Body of pancreas (tissue), 4 donors: Measurements from ENCODE around the gene CMIP.

Experiments
- CTCF ChIP-seq, 7 experiments: fragments of 450-650 bp in 4 of 7; fragments of 200-600 bp in 3 of 7; sonication (generic) in 3 of 7; IDR thresholded peaks; one replicate each; pipeline ENCODE4 v1.5.1; 2016 to 2019; ENCODE audit warnings: antibody characterized with exemption in 7 of 7
- POLR2A ChIP-seq, 3 donors: fragments of 450-650 bp; IDR thresholded peaks; one replicate each; pipeline ENCODE4 v1.6.1; 2016; ENCODE audit warnings: antibody characterized with exemption in 3 of 3, mild to moderate bottlenecking in 2 of 3

DNA sequence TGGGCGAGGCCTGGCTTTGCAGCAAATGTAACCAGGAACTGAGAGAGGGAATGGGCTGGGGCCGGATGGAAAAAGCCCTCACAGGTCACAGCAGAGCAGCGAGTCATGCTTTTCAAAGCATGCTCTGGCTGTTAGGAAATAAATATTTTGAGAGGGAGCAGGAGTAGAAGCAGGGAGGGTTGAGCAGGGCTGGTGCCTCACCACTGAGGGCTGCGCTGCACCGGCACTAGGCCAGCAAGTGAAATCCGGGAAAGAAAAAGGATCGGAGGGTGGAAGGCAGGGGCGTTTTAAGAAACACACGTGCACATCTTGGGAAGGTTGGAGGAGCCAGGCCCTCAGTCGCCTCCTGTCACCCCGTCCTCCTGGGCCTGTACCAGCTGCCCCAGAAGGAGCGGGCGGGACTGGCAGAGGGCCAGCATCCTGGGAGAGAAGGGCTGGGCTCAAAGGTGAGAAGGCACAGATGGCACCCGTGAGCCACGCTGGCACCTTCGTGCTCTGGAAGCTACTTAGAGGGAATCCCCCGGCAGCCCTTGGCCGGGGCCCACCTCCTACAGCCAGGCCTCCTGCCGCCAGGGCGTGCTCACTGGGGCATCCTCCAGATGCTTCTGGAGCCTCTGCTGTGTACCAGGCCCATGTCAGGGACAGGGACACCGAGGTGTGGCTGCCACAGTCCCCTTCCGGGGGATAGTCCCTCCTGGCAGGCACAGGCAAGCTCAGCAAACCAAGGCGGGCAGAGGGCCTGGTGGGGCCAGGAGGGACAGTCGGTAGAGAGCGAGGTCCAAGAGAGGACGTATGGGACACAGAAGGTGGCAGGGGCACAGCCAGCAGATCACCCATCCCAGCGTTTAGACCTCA lies 263.0 kb downstream of the CMIP start:
- no peak for TF ChIP-seq POLR2A (IDR thresholded peaks at IDR 0.05)
- no peak for TF ChIP-seq CTCF (IDR thresholded peaks at IDR 0.05)
